HG02981 (cell line): Measurements from ENCODE around the gene NAT14.
A peak's percentile ranks its signal among the peaks of the same experiment; 100 is the strongest.

Experiments used
- ATAC-seq: cut with Tn5 transposase; IDR thresholded peaks from one replicate; pipeline ENCODE4 v1.9.1; 2021; ENCODE audit warnings: mild to moderate bottlenecking, moderate library complexity; ENCODE audit not compliant: unreplicated experiment

The NAT14 gene

GRCh38 chr19:55452749-55453346 lies 32.1 kb upstream of the NAT14 start:
- no peak for ATAC-seq

DNA sequence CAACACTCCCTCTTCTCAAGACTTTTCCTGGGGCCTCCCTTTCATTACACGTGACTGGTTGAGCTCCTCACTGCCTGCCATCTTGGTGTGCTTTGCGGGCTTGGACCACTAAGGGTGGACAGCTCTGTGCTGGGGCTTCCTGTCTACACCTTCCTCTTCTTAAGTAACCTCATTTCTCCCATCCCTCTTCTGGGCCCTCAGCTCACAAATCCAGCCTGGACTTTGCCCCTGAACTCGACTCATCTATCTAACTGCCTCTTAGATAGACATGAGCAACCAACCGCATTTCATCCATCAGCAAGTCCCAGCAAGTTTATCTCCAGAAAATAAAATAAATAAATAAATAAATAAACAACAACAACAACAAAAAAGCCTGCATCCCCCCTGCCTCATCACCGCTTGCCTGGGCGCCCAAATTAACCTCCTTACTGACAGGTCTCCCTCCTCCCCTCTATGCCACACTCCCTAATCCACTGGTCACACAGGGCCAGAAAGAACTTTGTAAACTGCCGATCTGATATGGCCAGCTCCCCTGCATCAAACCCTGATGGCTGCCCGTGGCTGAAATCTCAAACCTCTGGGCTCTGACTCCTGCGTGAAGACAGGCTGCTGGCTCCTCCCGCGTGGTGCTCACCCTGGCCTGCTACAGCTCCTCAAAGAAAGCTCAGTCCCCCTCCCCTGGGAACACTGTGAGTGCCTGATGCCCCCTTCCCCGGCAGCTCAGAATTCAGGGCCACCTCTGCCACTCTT lies 31.3 kb upstream of the NAT14 start:
- no peak for ATAC-seq

- ATAC-seq, result no peak
Measured at GRCh38 chr19:55454787-55455243, 30.2 kb upstream of the NAT14 start.

GRCh38 chr19:55455576-55456235 lies 29.3 kb upstream of the NAT14 start:
- no peak for ATAC-seq

GRCh38 chr19:55456347-55456746 lies 28.6 kb upstream of the NAT14 start:
- ATAC-seq, result no peak

- ATAC-seq, result no peak
Measured at GRCh38 chr19:55457683-55458457, 27.1 kb upstream of the NAT14 start.

GRCh38 chr19:55459551-55459949 lies 25.4 kb upstream of the NAT14 start:
- ATAC-seq, result no peak

DNA sequence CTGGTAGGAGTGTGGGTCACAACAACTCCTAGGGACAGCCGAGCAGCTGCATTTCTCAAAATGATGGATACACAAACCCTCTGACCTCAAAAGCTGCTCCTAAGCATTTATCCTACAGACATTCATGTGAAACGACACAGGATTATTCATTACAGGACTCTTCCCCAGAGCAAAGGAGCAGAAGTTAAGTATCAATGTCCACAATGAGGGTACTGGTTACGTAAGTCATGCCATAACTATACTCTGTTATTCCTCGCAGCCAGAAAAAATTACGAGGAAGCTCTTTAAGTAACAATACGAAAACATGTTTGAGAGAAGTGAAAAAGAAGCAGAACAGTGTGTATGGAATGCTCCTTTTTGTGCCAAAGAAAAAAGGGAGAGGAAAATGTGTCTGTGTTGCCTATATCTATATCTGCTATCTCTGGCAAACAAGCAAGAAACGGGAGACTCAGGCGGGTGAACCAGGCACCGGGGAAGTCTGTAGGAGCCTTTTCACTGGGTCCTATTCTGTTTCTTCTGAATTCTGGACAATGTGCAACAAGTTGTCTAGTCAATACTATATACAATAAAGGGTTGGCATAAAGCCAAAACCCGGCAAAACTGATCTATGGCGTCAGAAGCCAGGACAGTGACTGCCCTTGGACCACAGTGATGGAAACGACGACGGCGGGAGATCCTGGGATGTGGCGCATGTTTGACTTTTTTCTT lies 24.9 kb upstream of the NAT14 start:
- no peak for ATAC-seq

GRCh38 chr19:55460670-55461258 lies 24.2 kb upstream of the NAT14 start:
- ATAC-seq, result no peak

- ATAC-seq, result peak; percentile 96
Measured at GRCh38 chr19:55461259-55461973, 23.6 kb upstream of the NAT14 start, which contains the start of gene ISOC2. TSS of gene ISOC2 (minus strand) at chr19:55461642. CDS start at chr19:55456486, 5,156 bp downstream.

DNA sequence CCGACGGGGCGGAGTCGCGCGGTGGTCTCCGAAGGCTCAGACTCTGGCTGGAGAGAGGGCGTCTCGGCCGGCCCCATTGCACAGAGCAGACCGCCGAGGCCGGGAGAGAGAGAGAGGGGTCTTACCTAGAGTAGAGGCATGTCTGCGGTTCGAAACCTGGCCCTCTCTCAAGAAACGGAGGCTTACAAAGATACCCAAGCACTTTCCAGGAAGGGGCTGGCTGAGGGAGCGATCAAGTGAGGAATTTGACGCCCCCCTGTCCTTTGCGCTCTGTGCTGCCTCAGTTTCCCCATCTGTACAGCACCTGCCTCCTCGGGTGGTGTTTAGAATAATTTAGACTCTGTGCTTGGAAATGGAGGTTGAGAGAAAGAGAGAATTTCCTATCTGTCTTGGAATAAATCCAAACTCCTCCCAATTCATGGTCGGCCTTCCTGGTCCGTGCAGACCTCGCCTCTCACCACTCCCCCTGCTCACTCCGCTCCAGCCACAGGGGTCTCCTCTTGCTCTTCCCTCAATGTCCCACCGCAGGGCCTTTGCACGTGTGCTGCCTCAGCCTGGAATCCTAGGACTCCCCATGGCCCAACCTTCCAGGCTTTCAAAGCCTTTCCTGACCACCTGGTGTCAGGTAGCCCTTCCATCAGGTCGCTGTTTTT lies 22.9 kb upstream of the NAT14 start:
- no peak for ATAC-seq

DNA sequence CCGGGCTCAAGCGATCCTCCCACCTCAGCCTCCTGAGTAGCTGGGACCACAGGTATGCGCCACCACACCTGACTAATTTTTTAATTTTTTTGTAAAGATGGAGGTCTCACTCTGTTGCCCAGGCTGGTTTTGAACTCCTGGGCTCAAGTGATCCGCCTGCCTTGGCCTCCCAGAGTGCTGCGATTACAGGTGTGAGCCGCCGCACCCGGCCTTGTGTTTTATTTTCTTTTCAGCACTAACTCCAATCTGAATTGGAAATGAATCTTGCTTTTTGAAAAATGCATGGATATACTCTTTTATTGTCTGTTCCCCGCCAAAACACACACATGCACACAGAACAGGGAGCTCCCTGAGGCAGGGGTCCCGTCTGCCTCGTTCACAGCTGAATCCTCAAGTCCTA lies 22.3 kb upstream of the NAT14 start:
- no peak for ATAC-seq

- ATAC-seq, result no peak
Measured at GRCh38 chr19:55463583-55464031, 21.4 kb upstream of the NAT14 start.

- ATAC-seq, result no peak
Measured at GRCh38 chr19:55464039-55464661, 20.8 kb upstream of the NAT14 start.

- no peak for ATAC-seq
Measured at GRCh38 chr19:55464662-55465054, 20.3 kb upstream of the NAT14 start, which contains the start of gene C19orf85. TSS of gene C19orf85 (minus strand) at chr19:55464751. CDS start at chr19:55464554, 197 bp downstream.

- no peak for ATAC-seq
Measured at GRCh38 chr19:55465460-55466240, 19.3 kb upstream of the NAT14 start.

DNA sequence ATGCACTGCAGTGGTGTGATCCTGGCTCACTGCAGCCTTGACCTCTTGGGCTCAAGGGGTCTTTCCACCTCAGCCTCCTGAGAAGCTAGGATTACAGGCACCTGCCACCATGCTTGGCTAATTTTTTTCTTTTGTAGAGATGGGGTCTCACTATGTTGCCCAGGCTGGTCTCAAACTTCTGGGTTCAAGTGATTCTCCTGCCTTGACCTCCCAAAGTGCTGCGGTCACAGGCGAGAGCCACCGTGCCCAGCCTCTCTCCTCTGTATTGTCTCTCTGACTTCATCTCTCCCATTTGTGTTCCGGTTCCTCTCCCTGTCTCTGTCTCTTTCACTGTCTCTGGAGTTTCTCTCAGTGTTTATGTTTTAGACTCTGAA lies 18.8 kb upstream of the NAT14 start:
- ATAC-seq, result no peak
